HG02884 (cell line): ENCODE measurements around the gene ABHD3.
"Not testable (repeated sequence)": the region's sequence is repeated elsewhere in the genome, so short reads cannot be mapped to it uniquely, and the experiment has no call there.

ENCODE experiments used
- ATAC-seq: cut with Tn5 transposase; IDR thresholded peaks from one replicate; pipeline ENCODE4 v1.9.1; 2021; ENCODE audit warnings: mild to moderate bottlenecking, moderate library complexity; ENCODE audit not compliant: unreplicated experiment

The ABHD3 gene

DNA sequence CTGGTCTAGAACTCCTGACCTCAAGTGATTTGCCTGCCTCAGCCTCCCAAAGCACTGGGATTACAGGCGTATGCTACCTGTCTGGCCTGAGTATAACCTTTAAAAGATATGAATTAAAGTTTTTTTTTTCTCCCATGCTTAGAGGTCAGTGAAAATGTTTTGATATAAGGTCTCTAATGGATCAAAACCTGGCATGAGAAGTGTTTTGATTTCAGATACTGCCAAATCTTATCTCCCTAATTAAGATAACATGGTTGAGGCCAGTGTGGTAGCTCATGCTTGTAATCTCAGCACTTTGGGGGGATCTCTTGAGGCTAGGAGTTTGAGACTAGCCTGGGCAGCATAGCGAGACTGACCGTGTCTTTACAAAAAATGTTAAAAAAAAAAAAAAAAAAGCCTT is 51.2 kb downstream of the ABHD3 start:
- no peak for ATAC-seq

- no peak for ATAC-seq
Observed at GRCh38 chr18:21652073-21652472, 52.5 kb downstream of the ABHD3 start.

DNA sequence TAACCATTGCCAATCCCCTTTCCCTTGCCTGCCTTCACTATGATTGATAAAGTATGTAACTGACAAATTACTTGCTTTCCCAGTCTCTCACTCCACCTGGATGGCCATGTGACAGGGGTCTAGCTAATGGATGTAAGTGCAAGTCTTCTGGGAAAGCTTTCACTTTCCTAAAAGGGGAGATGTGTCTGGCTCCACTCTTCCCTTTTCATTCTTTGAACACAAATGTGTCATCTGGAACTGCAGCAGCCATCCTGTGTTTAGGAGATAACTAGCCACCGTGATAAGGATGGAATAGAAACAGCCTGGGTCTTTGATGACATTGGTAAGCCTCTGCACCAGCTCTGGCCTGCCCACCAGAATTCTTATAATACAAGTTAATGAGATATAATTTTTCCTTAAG is 54.3 kb downstream of the ABHD3 start:
- ATAC-seq, result no peak

DNA sequence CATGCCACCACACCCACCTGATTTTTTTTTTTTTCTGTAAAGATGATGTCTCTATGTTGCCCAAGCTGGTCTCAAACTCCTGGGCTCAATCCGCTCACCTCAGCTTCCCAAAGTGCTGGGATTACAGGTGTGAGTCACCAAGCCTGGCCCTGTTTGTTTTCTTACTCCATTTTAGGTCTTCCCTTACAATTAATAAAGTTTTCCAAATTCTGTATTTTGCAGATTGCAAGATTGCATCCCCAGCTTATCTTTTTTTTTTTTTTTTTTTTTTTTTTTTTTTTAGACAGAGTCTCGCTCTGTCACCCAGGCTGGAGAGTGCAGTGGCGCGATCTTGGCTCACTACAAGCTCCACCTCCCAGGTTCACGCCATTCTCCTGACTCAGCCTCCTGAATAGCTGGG is 64.2 kb downstream of the ABHD3 start:
- not testable (repeated sequence) for ATAC-seq

- no peak for ATAC-seq
Observed at GRCh38 chr18:21638822-21639221, 65.8 kb downstream of the ABHD3 start.

DNA sequence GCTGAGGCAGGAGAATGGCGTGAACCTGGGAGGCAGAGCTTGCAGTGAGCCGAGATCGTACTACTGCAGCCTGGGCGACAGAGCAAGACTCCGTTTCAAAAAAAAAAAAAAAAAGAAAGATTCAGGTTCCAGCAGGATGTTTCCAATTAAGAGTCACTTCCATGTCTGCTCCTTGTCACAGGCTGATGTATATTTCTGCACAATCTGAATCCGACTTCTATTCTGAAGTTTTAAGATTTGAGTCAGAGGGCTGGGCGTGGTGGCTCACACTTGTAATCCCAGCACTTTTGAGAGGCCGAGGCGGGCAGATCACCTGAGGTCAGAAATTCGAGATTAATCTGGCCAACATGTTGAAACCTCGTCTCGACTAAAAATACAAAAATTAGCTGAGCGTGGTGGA is 67.8 kb downstream of the ABHD3 start:
- ATAC-seq, result no peak

DNA sequence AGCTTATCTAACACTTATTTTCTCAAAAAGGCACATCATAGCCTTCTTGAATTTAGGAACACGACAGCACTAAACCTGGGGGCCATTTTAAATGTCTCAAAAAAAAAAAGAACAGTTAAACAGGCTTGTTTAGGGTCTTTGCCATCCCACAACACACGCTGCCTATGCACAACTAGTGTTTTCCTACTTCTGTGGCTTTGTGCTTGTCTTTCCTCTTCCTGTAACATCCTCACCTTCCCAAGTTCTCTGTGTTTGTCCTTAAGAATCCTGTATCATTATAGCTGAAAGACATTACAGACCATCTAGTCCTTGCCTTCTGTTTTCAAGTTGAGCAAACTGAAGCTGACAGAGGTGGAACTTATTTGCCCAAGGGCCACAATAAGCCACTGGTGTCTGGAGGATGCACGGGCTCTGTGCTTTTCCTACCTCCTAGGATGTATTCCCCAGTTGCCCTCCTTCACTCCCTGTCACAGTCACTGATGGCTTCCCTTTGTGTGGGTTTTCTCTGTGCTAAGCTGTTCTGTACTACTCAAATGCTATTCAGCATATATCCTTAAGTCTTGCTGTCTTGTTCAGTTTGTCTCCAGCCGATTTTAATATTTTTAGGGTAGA is 69.9 kb downstream of the ABHD3 start:
- no peak for ATAC-seq

DNA sequence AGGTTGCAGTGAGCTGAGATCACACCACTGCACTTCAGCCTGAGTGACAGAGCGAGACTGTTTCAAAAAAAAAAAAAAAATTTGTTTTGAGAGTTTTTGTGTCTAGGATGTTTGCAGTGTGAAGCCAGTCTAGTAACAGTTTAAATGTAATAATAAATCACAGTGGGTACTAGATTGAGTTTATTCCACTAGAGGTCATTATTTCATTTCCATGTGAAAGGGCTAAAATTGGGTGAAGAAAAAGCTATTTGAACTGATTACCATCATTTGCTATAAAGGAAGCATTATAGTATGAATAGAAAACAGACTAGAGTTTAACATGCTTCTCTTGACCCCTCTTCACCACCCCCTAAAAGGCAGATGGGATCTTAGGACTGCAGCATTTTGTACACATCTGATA is 72.2 kb downstream of the ABHD3 start:
- no peak for ATAC-seq

- peak; percentile 92 for ATAC-seq
Observed at GRCh38 chr18:21629089-21629832, 75.3 kb downstream of the ABHD3 start.

- ATAC-seq, result not testable (repeated sequence)
Observed at GRCh38 chr18:21621640-21622039, 82.9 kb downstream of the ABHD3 start.

- ATAC-seq, result peak; percentile 98
Observed at GRCh38 chr18:21612125-21613039, 92.2 kb downstream of the ABHD3 start, which contains the start of gene SNRPD1. Gene SNRPD1, plus strand, starts transcription at chr18:21612314. Its CDS starts 116 bp downstream, at chr18:21612430.

- not testable (repeated sequence) for ATAC-seq
Observed at GRCh38 chr18:21611401-21612124, 93.0 kb downstream of the ABHD3 start.

DNA sequence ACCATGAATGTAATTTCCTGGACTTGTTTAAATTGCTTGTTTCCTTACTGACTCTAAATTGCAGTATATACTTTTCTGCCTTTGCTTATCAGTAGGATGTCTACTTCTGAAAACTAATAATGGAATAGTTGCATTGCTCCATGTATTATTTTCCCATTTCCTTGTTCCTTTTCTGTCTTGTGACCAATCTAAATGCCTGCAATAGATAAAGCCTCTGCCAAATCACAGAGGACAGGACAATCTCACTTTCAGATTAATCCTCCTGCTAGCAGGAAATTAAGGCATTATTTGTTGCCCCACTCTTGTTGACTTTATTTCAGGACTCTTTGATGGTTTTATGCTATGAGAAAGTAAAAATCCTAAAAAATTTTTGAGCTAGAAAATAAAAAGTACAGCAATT is 99.4 kb downstream of the ABHD3 start:
- no peak for ATAC-seq

GRCh38 chr18:21604671-21605070 is 99.9 kb downstream of the ABHD3 start:
- no peak for ATAC-seq

DNA sequence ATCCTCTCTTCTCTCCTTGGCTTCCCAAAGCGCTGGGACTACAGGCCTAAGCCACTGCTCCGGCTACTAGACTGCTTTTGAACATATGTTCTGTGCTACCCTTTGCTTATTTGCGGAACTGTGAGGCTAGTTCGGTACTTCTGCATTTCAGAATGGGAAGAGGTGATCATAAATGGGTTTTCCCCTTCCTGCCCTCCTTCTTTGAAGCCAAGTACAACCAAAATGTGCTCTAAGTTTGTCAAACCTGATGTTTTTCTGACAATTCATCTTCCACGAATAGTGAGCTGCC is 102.3 kb downstream of the ABHD3 start:
- no peak for ATAC-seq
